ENCODE data around the gene DGCR2. TPM values are rescaled to one million over a fixed set of nuclear protein-coding genes. Genes with fewer than 3 reads are reported as not detected.

Gene DGCR2
- total and polyA plus RNA-seq, 2 donors (not counting 1 experiment from before 2014, with no cell fraction given): 34.3 to 39.5 TPM

DNA sequence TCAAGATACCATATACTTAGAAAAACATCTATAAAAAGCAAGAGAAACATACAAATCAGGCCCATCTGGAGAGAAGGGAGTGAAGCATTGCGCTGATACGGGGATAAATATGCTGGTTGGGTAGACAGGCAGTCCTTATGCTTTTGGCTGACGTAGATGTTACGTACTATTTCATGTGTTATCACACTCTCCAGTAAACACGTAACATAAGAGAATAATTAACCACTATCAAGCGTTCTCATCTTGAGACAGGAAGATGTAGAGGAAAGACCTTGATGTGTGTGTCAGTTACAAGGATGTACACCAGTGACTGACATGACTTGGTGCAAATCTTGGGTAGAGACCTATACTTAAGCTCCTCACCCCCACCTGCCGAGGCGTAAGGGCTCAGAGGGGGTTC is 99.5 kb downstream of the DGCR2 start:
- H3K27ac ChIP-seq (ENCODE audit: insufficient read depth, low read length): no peak overlapping the region

DNA sequence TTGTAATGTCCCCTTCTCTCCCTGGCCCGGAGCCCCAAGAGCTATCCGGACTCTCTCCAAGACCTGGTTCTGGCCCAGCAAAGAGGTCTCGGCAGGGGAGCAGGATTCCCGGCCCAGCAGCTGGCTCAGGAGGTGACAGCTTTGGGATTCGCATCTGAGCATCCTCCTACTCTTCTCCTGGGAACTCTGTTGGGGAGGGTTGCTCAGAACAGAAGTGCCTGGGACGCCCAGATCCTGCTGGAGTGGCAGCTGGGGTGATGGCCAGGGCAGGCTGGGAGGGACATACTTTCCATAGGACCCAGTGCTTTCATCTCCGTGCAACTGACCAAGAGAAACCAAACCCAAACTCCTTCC is 102.6 kb downstream of the DGCR2 start:
- DNase-seq (ENCODE audit: low read depth in 2 of 2): no peak
- no peak for TF ChIP-seq EZH2 (IDR thresholded peaks at IDR 0.05; ENCODE audit: low read length, missing control alignments)
- TF ChIP-seq, protein P1, sequence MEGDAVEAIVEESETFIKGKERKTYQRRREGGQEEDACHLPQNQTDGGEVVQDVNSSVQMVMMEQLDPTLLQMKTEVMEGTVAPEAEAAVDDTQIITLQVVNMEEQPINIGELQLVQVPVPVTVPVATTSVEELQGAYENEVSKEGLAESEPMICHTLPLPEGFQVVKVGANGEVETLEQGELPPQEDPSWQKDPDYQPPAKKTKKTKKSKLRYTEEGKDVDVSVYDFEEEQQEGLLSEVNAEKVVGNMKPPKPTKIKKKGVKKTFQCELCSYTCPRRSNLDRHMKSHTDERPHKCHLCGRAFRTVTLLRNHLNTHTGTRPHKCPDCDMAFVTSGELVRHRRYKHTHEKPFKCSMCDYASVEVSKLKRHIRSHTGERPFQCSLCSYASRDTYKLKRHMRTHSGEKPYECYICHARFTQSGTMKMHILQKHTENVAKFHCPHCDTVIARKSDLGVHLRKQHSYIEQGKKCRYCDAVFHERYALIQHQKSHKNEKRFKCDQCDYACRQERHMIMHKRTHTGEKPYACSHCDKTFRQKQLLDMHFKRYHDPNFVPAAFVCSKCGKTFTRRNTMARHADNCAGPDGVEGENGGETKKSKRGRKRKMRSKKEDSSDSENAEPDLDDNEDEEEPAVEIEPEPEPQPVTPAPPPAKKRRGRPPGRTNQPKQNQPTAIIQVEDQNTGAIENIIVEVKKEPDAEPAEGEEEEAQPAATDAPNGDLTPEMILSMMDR (conservative IDR thresholded peaks at IDR 0.05 in 1 of 2, IDR thresholded peaks at IDR 0.05 in 1 of 2; ENCODE audit: low read depth in 1 of 2, low read length in 2 of 2): no peak
- Histone ChIP-seq H4K20me1 (ENCODE audit: control insufficient read depth, extremely low read depth, insufficient read depth, low read length) (no peaks in the 10 kb centered on the region), H3K4me2 (ENCODE audit: extremely low read depth, insufficient read depth, low read length) (no peak overlapping the region), H3K27ac (ENCODE audit: insufficient read depth, low read length) (no peak overlapping the region), H3K9ac (ENCODE audit: insufficient read depth, low read length) (no peak overlapping the region), H3K4me1 (ENCODE audit: control insufficient read depth, extremely low read depth, insufficient read depth, low read length) (no peaks in the 10 kb centered on the region), H3K4me3 (replicated peaks in 1 of 4; ENCODE audit: control extremely low read depth in 1 of 4, insufficient read depth in 1 of 4, low read depth in 3 of 4, low read length in 4 of 4) (no peak overlapping the region), H3K79me2 (ENCODE audit: control insufficient read depth, insufficient read depth, low read length) (no peaks in the 10 kb centered on the region), H3K36me3 (ENCODE audit: control insufficient read depth, insufficient read depth, low read length) (no peaks in the 10 kb centered on the region), H2AFZ (ENCODE audit: low read length) (no peak overlapping the region), H3K27me3 (ENCODE audit: control insufficient read depth, insufficient read depth, low read length) (no peaks in the 10 kb centered on the region), H3K9me3 (ENCODE audit: control insufficient read depth, insufficient read depth, low read depth, low read length) (no peaks in the 10 kb centered on the region)

More for the DNA sequence above, 99.5 kb downstream of the DGCR2 start:
- Histone ChIP-seq H2AFZ (ENCODE audit: low read length) (no peak overlapping the region), H3K79me2 (ENCODE audit: control insufficient read depth, insufficient read depth, low read length) (no peaks in the 10 kb centered on the region), H3K36me3 (ENCODE audit: control insufficient read depth, insufficient read depth, low read length) (no peaks in the 10 kb centered on the region), H4K20me1 (ENCODE audit: control insufficient read depth, extremely low read depth, insufficient read depth, low read length) (no peaks in the 10 kb centered on the region), H3K4me3 (replicated peaks in 1 of 4; ENCODE audit: control extremely low read depth in 1 of 4, insufficient read depth in 1 of 4, low read depth in 3 of 4, low read length in 4 of 4) (no peak overlapping the region), H3K27me3 (ENCODE audit: control insufficient read depth, insufficient read depth, low read length) (no peaks in the 10 kb centered on the region), H3K9me3 (ENCODE audit: control insufficient read depth, insufficient read depth, low read depth, low read length) (no peaks in the 10 kb centered on the region), H3K9ac (ENCODE audit: insufficient read depth, low read length) (no peak overlapping the region), H3K4me2 (ENCODE audit: extremely low read depth, insufficient read depth, low read length) (no peak overlapping the region), H3K4me1 (ENCODE audit: control insufficient read depth, extremely low read depth, insufficient read depth, low read length) (no peaks in the 10 kb centered on the region)
- TF ChIP-seq EZH2 (IDR thresholded peaks at IDR 0.05; ENCODE audit: low read length, missing control alignments): no peak
- TF ChIP-seq, protein P1 (conservative IDR thresholded peaks at IDR 0.05 in 1 of 2, IDR thresholded peaks at IDR 0.05 in 1 of 2; ENCODE audit: low read depth in 1 of 2, low read length in 2 of 2): no peak
- no peak for DNase-seq (ENCODE audit: low read depth in 2 of 2)

DNA sequence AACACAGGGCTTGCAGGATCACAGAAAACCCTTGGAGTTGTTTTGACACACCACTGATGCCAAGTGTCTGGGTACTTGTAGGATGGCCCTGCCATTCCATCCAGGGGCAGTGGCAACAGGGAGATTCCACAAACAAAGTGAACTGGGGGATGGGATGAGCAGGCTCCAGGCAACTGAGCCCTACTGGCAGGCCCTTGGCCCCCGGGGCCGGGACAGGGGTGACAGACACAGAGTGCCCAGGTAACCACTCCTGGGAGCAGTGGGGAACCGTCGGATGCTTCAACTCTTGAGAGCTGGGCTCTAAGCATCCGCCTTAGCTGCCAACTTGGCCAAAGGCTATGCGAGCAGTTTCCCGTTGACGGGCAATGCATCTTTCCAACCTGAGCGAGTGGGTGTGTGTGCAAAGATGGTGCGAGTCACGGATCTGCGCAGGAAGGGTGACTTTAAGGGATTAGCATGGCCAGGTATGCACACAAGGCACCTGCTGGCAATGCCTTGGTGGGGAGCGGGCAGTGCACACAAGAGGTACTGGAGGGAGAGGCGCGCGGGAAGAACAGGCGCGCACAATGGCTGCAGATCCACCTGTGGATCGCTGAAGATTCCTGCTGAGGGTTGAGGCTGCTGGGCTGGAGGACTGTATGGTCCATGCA is 103.1 kb downstream of the DGCR2 start:
- Histone ChIP-seq H3K4me3 (replicated peaks in 1 of 4; ENCODE audit: control extremely low read depth in 1 of 4, insufficient read depth in 1 of 4, low read depth in 3 of 4, low read length in 4 of 4) (no peak overlapping the region), H4K20me1 (ENCODE audit: control insufficient read depth, extremely low read depth, insufficient read depth, low read length) (no peaks in the 10 kb centered on the region), H3K9ac (ENCODE audit: insufficient read depth, low read length) (no peak overlapping the region), H3K36me3 (ENCODE audit: control insufficient read depth, insufficient read depth, low read length) (no peaks in the 10 kb centered on the region), H3K79me2 (ENCODE audit: control insufficient read depth, insufficient read depth, low read length) (no peaks in the 10 kb centered on the region), H3K9me3 (ENCODE audit: control insufficient read depth, insufficient read depth, low read depth, low read length) (no peaks in the 10 kb centered on the region), H3K27me3 (ENCODE audit: control insufficient read depth, insufficient read depth, low read length) (no peaks in the 10 kb centered on the region), H3K4me1 (ENCODE audit: control insufficient read depth, extremely low read depth, insufficient read depth, low read length) (no peaks in the 10 kb centered on the region), H3K27ac (ENCODE audit: insufficient read depth, low read length) (no peak overlapping the region), H2AFZ (ENCODE audit: low read length) (no peak overlapping the region), H3K4me2 (ENCODE audit: extremely low read depth, insufficient read depth, low read length) (no peak overlapping the region)
- no peak for DNase-seq (ENCODE audit: low read depth in 2 of 2)
- TF ChIP-seq, protein P1 (conservative IDR thresholded peaks at IDR 0.05 in 1 of 2, IDR thresholded peaks at IDR 0.05 in 1 of 2; ENCODE audit: low read depth in 1 of 2, low read length in 2 of 2): no peak
- TF ChIP-seq EZH2 (IDR thresholded peaks at IDR 0.05; ENCODE audit: low read length, missing control alignments): no peak
